ENCODE measurements around the gene ZSCAN26.

The ZSCAN26 gene

GRCh38 chr6:28322661-28323060 lies 55.7 kb downstream of the ZSCAN26 start:
- no peak for DNase-seq (ENCODE audit: low read depth)

- no peak for DNase-seq (ENCODE audit: low read depth)
These were observed 57.0 kb downstream of the ZSCAN26 start for GRCh38 chr6:28323813-28324424.

- no peak for DNase-seq (ENCODE audit: low read depth)
These were observed 59.5 kb downstream of the ZSCAN26 start for GRCh38 chr6:28326371-28326948.
